GM06990 (cell line): ENCODE results near the gene LTBP4.

Experiments
- DNase-seq: peaks from one replicate; pipeline ENCODE4 v3.0.0-alpha.2; 2011; ENCODE audit not compliant: insufficient read length; ENCODE audit errors: extremely low read depth
- H3K27me3 ChIP-seq: replicated peaks from 2 replicates; pipeline ENCODE4 v1.6.0; 2011; ENCODE audit warnings: low read length; ENCODE audit not compliant: control insufficient read depth, insufficient read depth
- H3K36me3 ChIP-seq: 2 replicates; pipeline ENCODE4 v1.5.1; 2011; ENCODE audit warnings: low read length; ENCODE audit not compliant: control insufficient read depth, insufficient read depth
- H3K4me3 ChIP-seq: replicated peaks from 2 replicates; pipeline ENCODE4 v1.5.1; 2011; ENCODE audit warnings: low read depth, mild to moderate bottlenecking, control low read depth, low read length
- TF ChIP-seq, protein P1 (sequence below): IDR thresholded peaks from 2 replicates; pipeline ENCODE4 v1.5.1; 2011; ENCODE audit warnings: low read length, control low read depth, mild to moderate bottlenecking, inconsistent platforms; ENCODE audit not compliant: insufficient read depth, poor library complexity, severe bottlenecking

The LTBP4 gene

GRCh38 chr19:40610396-40611064, 9.4 kb downstream of the LTBP4 start:
- Histone ChIP-seq H3K36me3 (no peaks in the 10 kb centered on the region), H3K27me3 (no peaks in the 10 kb centered on the region), H3K4me3 (no peak overlapping the region)
- peak; percentile 57 for DNase-seq
- TF ChIP-seq, protein P1, sequence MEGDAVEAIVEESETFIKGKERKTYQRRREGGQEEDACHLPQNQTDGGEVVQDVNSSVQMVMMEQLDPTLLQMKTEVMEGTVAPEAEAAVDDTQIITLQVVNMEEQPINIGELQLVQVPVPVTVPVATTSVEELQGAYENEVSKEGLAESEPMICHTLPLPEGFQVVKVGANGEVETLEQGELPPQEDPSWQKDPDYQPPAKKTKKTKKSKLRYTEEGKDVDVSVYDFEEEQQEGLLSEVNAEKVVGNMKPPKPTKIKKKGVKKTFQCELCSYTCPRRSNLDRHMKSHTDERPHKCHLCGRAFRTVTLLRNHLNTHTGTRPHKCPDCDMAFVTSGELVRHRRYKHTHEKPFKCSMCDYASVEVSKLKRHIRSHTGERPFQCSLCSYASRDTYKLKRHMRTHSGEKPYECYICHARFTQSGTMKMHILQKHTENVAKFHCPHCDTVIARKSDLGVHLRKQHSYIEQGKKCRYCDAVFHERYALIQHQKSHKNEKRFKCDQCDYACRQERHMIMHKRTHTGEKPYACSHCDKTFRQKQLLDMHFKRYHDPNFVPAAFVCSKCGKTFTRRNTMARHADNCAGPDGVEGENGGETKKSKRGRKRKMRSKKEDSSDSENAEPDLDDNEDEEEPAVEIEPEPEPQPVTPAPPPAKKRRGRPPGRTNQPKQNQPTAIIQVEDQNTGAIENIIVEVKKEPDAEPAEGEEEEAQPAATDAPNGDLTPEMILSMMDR: no peak

DNA sequence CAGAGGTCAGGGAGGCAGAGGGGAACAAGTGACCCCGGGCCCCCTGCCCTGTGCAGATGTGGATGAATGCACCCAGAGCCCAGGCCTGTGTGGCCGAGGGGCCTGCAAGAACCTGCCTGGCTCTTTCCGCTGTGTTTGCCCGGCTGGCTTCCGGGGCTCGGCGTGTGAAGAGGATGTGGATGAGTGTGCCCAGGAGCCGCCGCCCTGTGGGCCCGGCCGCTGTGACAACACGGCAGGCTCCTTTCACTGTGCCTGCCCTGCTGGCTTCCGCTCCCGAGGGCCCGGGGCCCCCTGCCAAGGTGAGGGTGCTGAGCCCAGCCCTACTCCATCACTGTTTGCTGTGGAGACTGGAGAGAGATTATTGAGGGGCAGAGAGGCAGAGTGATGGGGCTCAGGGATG, 9.9 kb downstream of the LTBP4 start:
- no peak overlapping the region for H3K4me3 ChIP-seq
- no peaks in the 10 kb centered on the region for H3K36me3 ChIP-seq
- DNase-seq: no peak
- H3K27me3 ChIP-seq: no peaks in the 10 kb centered on the region
- TF ChIP-seq, protein P1: no peak

DNA sequence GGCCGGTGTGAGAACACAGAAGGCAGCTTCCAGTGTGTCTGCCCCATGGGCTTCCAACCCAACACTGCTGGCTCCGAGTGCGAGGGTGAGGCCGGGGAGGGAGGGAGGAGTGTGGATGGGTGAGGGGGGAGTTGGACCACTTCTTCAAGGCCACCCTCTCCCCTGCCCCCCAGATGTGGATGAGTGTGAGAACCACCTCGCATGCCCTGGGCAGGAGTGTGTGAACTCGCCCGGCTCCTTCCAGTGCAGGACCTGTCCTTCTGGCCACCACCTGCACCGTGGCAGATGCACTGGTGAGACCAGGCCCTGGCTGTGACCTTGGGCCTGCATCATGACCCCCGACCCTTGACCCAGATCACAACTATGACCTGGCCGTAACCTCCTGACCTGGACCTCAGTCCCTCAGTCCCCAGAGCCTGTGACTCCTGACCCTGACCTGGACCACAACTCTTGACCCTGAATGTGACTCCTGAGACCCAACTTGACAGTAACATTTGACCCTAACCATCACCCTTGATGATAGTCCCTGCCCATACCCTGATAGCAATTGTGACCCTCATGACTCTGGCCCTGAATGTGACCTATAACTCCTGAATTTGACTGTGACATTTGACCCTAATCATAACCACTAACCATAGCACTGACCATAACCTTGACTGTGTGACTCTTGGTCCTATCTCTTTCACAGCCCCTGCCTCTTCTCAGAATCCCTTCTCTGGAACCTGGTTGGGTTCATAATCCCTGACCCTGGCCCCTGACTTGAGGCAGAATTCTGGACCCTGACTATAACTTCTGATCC, 10.9 kb downstream of the LTBP4 start:
- TF ChIP-seq, protein P1: no peak
- DNase-seq: no peak
- no peak overlapping the region for H3K4me3 ChIP-seq
- H3K27me3 ChIP-seq: no peaks in the 10 kb centered on the region
- H3K36me3 ChIP-seq: no peaks in the 10 kb centered on the region

GRCh38 chr19:40612831-40613689, 11.9 kb downstream of the LTBP4 start:
- TF ChIP-seq, protein P1: no peak
- DNase-seq: no peak
- Histone ChIP-seq H3K27me3 (no peaks in the 10 kb centered on the region), H3K36me3 (no peaks in the 10 kb centered on the region), H3K4me3 (peak overlapping the region; percentile 77)

DNA sequence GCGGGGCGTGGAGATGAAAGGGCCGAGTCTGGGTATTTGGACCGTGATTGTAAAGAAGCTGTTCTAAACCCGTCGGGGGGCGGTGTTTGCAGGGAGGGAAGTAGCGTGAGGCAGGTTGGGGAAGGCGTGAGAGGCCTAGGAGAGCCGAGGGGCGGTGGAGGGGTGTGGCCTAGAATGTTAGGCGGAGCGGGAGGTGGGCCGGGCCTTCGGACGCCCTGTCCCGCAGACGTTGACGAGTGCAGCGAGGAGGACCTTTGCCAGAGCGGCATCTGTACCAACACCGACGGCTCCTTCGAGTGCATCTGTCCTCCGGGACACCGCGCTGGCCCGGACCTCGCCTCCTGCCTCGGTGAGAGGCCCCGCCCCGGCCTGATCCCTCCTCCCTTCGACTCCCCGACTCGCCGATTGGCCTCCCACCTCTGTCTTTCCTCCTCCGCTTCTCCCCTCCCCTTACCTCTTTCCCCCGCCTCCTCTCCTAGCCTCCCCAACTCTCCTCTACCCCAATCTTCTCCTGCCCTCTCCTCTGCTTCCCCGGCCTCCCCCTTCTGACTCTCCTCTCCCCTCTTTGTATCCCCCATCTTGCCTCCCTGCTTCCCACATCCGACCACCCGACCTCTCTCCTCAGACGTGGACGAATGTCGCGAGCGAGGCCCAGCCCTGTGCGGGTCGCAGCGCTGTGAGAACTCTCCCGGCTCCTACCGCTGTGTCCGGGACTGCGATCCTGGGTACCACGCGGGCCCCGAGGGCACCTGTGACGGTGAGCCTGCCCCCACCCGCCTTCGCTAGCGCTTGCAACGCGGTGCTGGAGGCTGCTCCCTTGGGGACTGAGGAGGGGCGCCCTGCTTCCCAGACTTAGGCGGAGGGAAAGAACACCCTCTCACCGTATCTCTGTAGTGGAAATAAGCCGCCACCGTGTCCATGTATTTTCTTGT, 12.8 kb downstream of the LTBP4 start:
- Histone ChIP-seq H3K27me3 (no peaks in the 10 kb centered on the region), H3K36me3 (no peaks in the 10 kb centered on the region), H3K4me3 (peak overlapping the region; percentile 77)
- TF ChIP-seq, protein P1: no peak
- DNase-seq: peak; percentile 88
